CD4-positive, alpha-beta T cell (primary cell): ENCODE results near the gene PAFAH2. TPM values are rescaled to one million over a fixed set of nuclear protein-coding genes. Genes with fewer than 3 reads are reported as not detected.

ENCODE experiments used
- ATAC-seq: fragments of 200-7000 bp; cut with Tn5 transposase; one replicate; pipeline ENCODE4 v1.10.0; 2022; ENCODE audit warnings: mild to moderate bottlenecking; ENCODE audit not compliant: poor library complexity
- CTCF ChIA-PET: fragments of 350-600 bp; sonication (Branson Sonifier 250); formaldehyde crosslinking; loops from one replicate; lab custom pipeline; 2021; ENCODE audit warnings: antibody characterized with exemption, inconsistent platforms; lab: Charles Lee
- POLR2A ChIA-PET: fragments of 350-600 bp; sonication (Branson Sonifier 250); formaldehyde crosslinking; loops from one replicate; lab custom pipeline; 2021; ENCODE audit warnings: antibody characterized with exemption, inconsistent platforms; lab: Charles Lee
- DNase-seq, 14 experiments: peaks; one replicate each; pipeline ENCODE4 v3.0.0-alpha.2; 2013 to 2020; ENCODE audit warnings: mixed read lengths in 2 of 14
- H3K27ac ChIP-seq, 2 donors: one replicate each; pipeline versions ENCODE4 v1.5.1 to v1.7.0; 2013; ENCODE audit warnings: low read length in 2 of 2, low read depth in 1 of 2, mild to moderate bottlenecking in 1 of 2
- H3K27me3 ChIP-seq, 2 experiments: 1 replicate in 1 of 2; 2 replicates in 1 of 2; pipeline versions ENCODE4 v1.6.1 to v1.7.0; 2013; ENCODE audit warnings: low read length in 2 of 2, control low read depth in 1 of 2, mild to moderate bottlenecking in 1 of 2, moderate library complexity in 1 of 2; ENCODE audit not compliant: insufficient read depth in 2 of 2, control insufficient read depth in 1 of 2
- H3K36me3 ChIP-seq: one replicate; pipeline ENCODE4 v1.6.1; 2013; ENCODE audit warnings: low read length, control low read depth; ENCODE audit not compliant: insufficient read depth
- H3K4me1 ChIP-seq: one replicate; pipeline ENCODE4 v1.6.1; 2013; ENCODE audit warnings: low read length, control low read depth; ENCODE audit not compliant: insufficient read depth
- H3K4me3 ChIP-seq: one replicate; pipeline ENCODE4 v1.5.1; 2013; ENCODE audit warnings: mild to moderate bottlenecking, low read length, moderate library complexity
- H3K9me3 ChIP-seq, 2 experiments: 1 replicate in 1 of 2; 2 replicates in 1 of 2; pipeline versions ENCODE4 v1.6.1 to v1.7.0; 2013; ENCODE audit warnings: low read length in 2 of 2, mild to moderate bottlenecking in 2 of 2, control low read depth in 1 of 2, moderate library complexity in 1 of 2; ENCODE audit not compliant: control insufficient read depth in 1 of 2, insufficient read depth in 1 of 2
- H3K27ac Mint-ChIP-seq: one replicate; pipeline ENCODE4 v1.8.0; 2020; ENCODE audit warnings: mixed read lengths
- H3K27me3 Mint-ChIP-seq: one replicate; pipeline ENCODE4 v1.8.0; 2021; ENCODE audit warnings: mixed read lengths
- H3K36me3 Mint-ChIP-seq: one replicate; pipeline ENCODE4 v1.8.0; 2021; ENCODE audit warnings: low read depth, mixed read lengths
- H3K4me1 Mint-ChIP-seq: one replicate; pipeline ENCODE4 v1.8.0; 2021; ENCODE audit warnings: low read depth, mixed read lengths
- H3K4me3 Mint-ChIP-seq: one replicate; pipeline ENCODE4 v1.8.0; 2020; ENCODE audit warnings: mild to moderate bottlenecking, mixed read lengths
- H3K9me3 Mint-ChIP-seq: one replicate; pipeline ENCODE4 v1.8.0; 2020; ENCODE audit warnings: mixed read lengths
- CTCF ChIP-seq: fragments of 200-600 bp; IDR thresholded peaks from one replicate; pipeline ENCODE4 v1.8.0; 2022; ENCODE audit warnings: antibody characterized with exemption, mild to moderate bottlenecking
- intact Hi-C, 2 experiments: fragments of 100-400 bp; cut with DNase I in 1 of 2; cut with micrococcal nuclease in 1 of 2; formaldehyde crosslinking; loops; one replicate each; pipeline versions ENCODE4 v1.15.1 to v1.9.0; 2023 to 2025; cut with DNase I, micrococcal nuclease
- total RNA-seq, 174 experiments: library from RNA in 2 of 174; stranded (reverse) in 2 of 174; gene quantifications; one replicate each; pipeline ENCODE4 v1.2.3 and lab custom pipeline; 2021 to 2026

The PAFAH2 gene
- total RNA-seq, 2 experiments from 2014 or later: 7.9 to 8.1 TPM

- Mint-ChIP-seq H3K27ac (no peak overlapping the region), H3K4me1 (no peaks in the 10 kb centered on the region), H3K36me3 (no peaks in the 10 kb centered on the region), H3K27me3 (peaks cover 3% of the 10 kb centered on the region), H3K9me3 (no peaks in the 10 kb centered on the region), H3K4me3 (no peak overlapping the region)
- Histone ChIP-seq H3K27me3 (no peaks in the 10 kb centered on the region), H3K4me1 (no peaks in the 10 kb centered on the region), H3K4me3 (no peak overlapping the region), H3K27ac (no peak overlapping the region), H3K9me3 (no peaks in the 10 kb centered on the region), H3K36me3 (no peaks in the 10 kb centered on the region)
- ChIA-PET CTCF (interaction anchor here (0.7 to 1.4 kb wide), 2 partner anchors 13 to 115 kb away, joined by 3 read pairs; partner anchors contain the start of gene PAFAH2), POLR2A (no interaction called here)
- no peak for DNase-seq
- no peak for TF ChIP-seq CTCF
- ATAC-seq: no peak
- intact Hi-C loops: no loop called here
These were observed 13.0 kb upstream of the PAFAH2 start for GRCh38 chr1:26010825-26011224.

- Histone ChIP-seq H3K27me3 (peaks cover 0 to 3% of the 10 kb centered on the region in 2 experiments), H3K27ac (no peak overlapping the region), H3K4me1 (no peaks in the 10 kb centered on the region), H3K9me3 (no peaks in the 10 kb centered on the region), H3K36me3 (no peaks in the 10 kb centered on the region), H3K4me3 (no peak overlapping the region)
- Mint-ChIP-seq H3K4me3 (no peak overlapping the region), H3K9me3 (no peaks in the 10 kb centered on the region), H3K27me3 (peaks cover 3% of the 10 kb centered on the region), H3K27ac (no peak overlapping the region), H3K36me3 (no peaks in the 10 kb centered on the region), H3K4me1 (no peaks in the 10 kb centered on the region)
- ChIA-PET CTCF (interaction anchor here (0.5 to 1.4 kb wide), 3 partner anchors 12 to 395 kb away, joined by 3 read pairs; partner anchors contain the start of gene PAFAH2), POLR2A (interaction anchor here (0.8 kb wide), 1 partner anchor 1437 kb away, joined by 3 read pairs; no protein-coding TSS in a partner anchor)
- DNase-seq (no peak), ATAC-seq (no peak)
- intact Hi-C loops: no loop called here
- TF ChIP-seq CTCF: no peak
These were observed 12.1 kb upstream of the PAFAH2 start for GRCh38 chr1:26009796-26010447.

GRCh38 chr1:26006710-26007109, 8.8 kb upstream of the PAFAH2 start:
- ChIA-PET POLR2A (no interaction called here), CTCF (no interaction called here)
- Mint-ChIP-seq H3K36me3 (no peaks in the 10 kb centered on the region), H3K4me1 (no peaks in the 10 kb centered on the region), H3K27me3 (peaks cover 3% of the 10 kb centered on the region), H3K9me3 (no peaks in the 10 kb centered on the region), H3K27ac (no peak overlapping the region), H3K4me3 (no peak overlapping the region)
- no peaks in the 10 kb centered on the region for H3K36me3 ChIP-seq
- H3K9me3 ChIP-seq: no peaks in the 10 kb centered on the region
- DNase-seq (no peak), ATAC-seq (no peak)
- no peak for TF ChIP-seq CTCF
- H3K4me1 ChIP-seq: no peaks in the 10 kb centered on the region
- H3K27me3 ChIP-seq: peaks cover 0 to 3% of the 10 kb centered on the region in 2 experiments
- intact Hi-C loops: no loop called here
- no peak overlapping the region for H3K4me3 ChIP-seq
- no peak overlapping the region for H3K27ac ChIP-seq
